Stimulated activated CD4-positive, alpha-beta T cell treated with anti-CD3 and anti-CD28 coated beads, Interleukin-2, amount 100 ng/mL, for 24 hours (primary cell): ENCODE data around the gene GALNT2.

Experiments used
- DNase-seq, 2 donors: peaks; one replicate each; pipeline ENCODE4 v3.0.0-alpha.2; 2020

GALNT2 gene

GRCh38 chr1:230171356-230172015 is 104.4 kb downstream of the GALNT2 start:
- no peak for DNase-seq

- no peak for DNase-seq
Observed at GRCh38 chr1:230172016-230172537, 105.0 kb downstream of the GALNT2 start.

GRCh38 chr1:230173187-230173975 is 106.3 kb downstream of the GALNT2 start:
- no peak for DNase-seq

- no peak for DNase-seq
Observed at GRCh38 chr1:230174041-230174440, 107.0 kb downstream of the GALNT2 start.

GRCh38 chr1:230174471-230175162 is 107.6 kb downstream of the GALNT2 start:
- DNase-seq, result no peak

GRCh38 chr1:230175163-230175747 is 108.2 kb downstream of the GALNT2 start:
- peak in 1 of 2 donors; percentile 6 for DNase-seq

- no peak for DNase-seq
Observed at GRCh38 chr1:230175839-230176238, 108.8 kb downstream of the GALNT2 start.

GRCh38 chr1:230176326-230176725 is 109.3 kb downstream of the GALNT2 start:
- peak in 1 of 2 donors; percentile 4 for DNase-seq

- peak in 1 of 2 donors; percentile 10 for DNase-seq
Observed at GRCh38 chr1:230176871-230177411, 109.9 kb downstream of the GALNT2 start.

GRCh38 chr1:230179249-230179648 is 112.2 kb downstream of the GALNT2 start:
- no peak for DNase-seq

- DNase-seq, result no peak
Observed at GRCh38 chr1:230185076-230186001, 118.3 kb downstream of the GALNT2 start.

GRCh38 chr1:230186003-230186863 is 119.2 kb downstream of the GALNT2 start:
- peak; percentile 24 to 26 for DNase-seq

- DNase-seq, result no peak
Observed at GRCh38 chr1:230186874-230187273, 119.8 kb downstream of the GALNT2 start.

GRCh38 chr1:230187290-230187689 is 120.3 kb downstream of the GALNT2 start:
- no peak for DNase-seq

GRCh38 chr1:230188826-230189225 is 121.8 kb downstream of the GALNT2 start:
- DNase-seq, result no peak

GRCh38 chr1:230189341-230189740 is 122.3 kb downstream of the GALNT2 start:
- DNase-seq, result no peak

- DNase-seq, result no peak
Observed at GRCh38 chr1:230189824-230190223, 122.8 kb downstream of the GALNT2 start.

GRCh38 chr1:230191079-230191804 is 124.2 kb downstream of the GALNT2 start:
- DNase-seq, result no peak

- DNase-seq, result no peak
Observed at GRCh38 chr1:230191855-230192254, 124.8 kb downstream of the GALNT2 start.

- no peak for DNase-seq
Observed at GRCh38 chr1:230194525-230194924, 127.5 kb downstream of the GALNT2 start.
